Measurements from ENCODE around the gene IGSF22. TPM values are rescaled to one million over a fixed set of nuclear protein-coding genes. Genes with fewer than 3 reads are reported as not detected.

IGSF22 gene
- total RNA-seq, 1 experiment from 2014 or later = not detected

DNA sequence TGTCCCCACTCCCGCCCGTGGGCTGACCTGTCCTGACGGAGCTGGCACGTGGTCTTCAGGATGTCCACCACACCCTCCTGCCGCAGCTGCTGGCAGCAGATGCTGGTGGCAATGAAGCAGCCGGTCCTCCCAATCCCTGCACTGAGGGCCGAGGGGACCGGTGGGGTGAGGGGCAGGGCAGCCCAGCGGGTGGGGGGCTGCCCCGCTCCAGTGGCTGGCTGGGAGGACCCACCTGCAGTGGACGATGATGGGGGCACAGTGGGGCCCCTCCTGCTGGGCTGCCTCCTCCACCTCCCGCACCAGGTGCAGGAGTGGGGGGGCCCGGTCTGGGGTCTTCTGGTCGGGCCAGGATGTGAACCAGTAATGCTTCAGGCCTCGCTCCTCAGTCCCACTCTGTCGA lies 3.4 kb upstream of the IGSF22 start:
- no peak for ATAC-seq
- ChIA-PET CTCF (no interaction called here), RAD21 (ENCODE audit: low non-redundant PET in 1 of 2, low total read pairs in 2 of 2, uncharacterized antibody in 2 of 2, unreplicated experiment in 2 of 2) (no interaction called here), POLR2A (no interaction called here)
- intact Hi-C loops (cut with micrococcal nuclease) = no loop called here
- Histone ChIP-seq H3K9me2 (ENCODE audit: insufficient read depth) (no peaks in the 10 kb centered on the region), H3K9ac (ENCODE audit: low read length) (no peak overlapping the region), H3K9me3 (ENCODE audit: control insufficient read depth in 1 of 2, insufficient read depth in 1 of 2, low read depth in 1 of 2, low read length in 2 of 2) (no peaks in the 10 kb centered on the region), H3K27me3 (ENCODE audit: insufficient read depth, low read length) (no peaks in the 10 kb centered on the region), H3K4me3 (replicated peaks in 1 of 2; ENCODE audit: low read depth in 1 of 2, low read length in 2 of 2) (no peak overlapping the region), H3K4me2 (ENCODE audit: low read length) (no peak overlapping the region), H3K36me3 (ENCODE audit: control insufficient read depth in 1 of 2, insufficient read depth in 2 of 2, low read length in 2 of 2) (no peaks in the 10 kb centered on the region), H4K20me1 (ENCODE audit: insufficient read depth) (no peaks in the 10 kb centered on the region), H3K79me2 (ENCODE audit: insufficient read depth, low read length) (no peaks in the 10 kb centered on the region), H2AFZ (ENCODE audit: low read depth, low read length, poor library complexity, severe bottlenecking) (no peak overlapping the region), H3K27ac (ENCODE audit: low read depth, low read length) (no peak overlapping the region), H3K4me1 (ENCODE audit: control insufficient read depth in 1 of 2, insufficient read depth in 2 of 2, low read length in 2 of 2) (peaks cover 0 to 8% of the 10 kb centered on the region in 2 experiments; a peak in 2 of 4 replicates)
- BruUV-seq (replicated peaks) = no TSS peak
- TF ChIP-seq, protein P1, sequence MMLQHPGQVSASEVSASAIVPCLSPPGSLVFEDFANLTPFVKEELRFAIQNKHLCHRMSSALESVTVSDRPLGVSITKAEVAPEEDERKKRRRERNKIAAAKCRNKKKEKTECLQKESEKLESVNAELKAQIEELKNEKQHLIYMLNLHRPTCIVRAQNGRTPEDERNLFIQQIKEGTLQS (IDR thresholded peaks at IDR 0.05) = no peak
- TF ChIP-seq CEBPB (IDR thresholded peaks at IDR 0.05; ENCODE audit: low read depth) = no peak
- no peak for TF ChIP-seq JUND (IDR thresholded peaks at IDR 0.05)
- TF ChIP-seq ZNF274 (IDR thresholded peaks at IDR 0.05; ENCODE audit: low read depth, low read length) = no peak
- no peak for TF ChIP-seq ZFX (IDR thresholded peaks at IDR 0.05)
- TF ChIP-seq POLR2AphosphoS5 (IDR thresholded peaks at IDR 0.05; ENCODE audit: low read depth, low read length) = no peak
- TF ChIP-seq, protein P2, sequence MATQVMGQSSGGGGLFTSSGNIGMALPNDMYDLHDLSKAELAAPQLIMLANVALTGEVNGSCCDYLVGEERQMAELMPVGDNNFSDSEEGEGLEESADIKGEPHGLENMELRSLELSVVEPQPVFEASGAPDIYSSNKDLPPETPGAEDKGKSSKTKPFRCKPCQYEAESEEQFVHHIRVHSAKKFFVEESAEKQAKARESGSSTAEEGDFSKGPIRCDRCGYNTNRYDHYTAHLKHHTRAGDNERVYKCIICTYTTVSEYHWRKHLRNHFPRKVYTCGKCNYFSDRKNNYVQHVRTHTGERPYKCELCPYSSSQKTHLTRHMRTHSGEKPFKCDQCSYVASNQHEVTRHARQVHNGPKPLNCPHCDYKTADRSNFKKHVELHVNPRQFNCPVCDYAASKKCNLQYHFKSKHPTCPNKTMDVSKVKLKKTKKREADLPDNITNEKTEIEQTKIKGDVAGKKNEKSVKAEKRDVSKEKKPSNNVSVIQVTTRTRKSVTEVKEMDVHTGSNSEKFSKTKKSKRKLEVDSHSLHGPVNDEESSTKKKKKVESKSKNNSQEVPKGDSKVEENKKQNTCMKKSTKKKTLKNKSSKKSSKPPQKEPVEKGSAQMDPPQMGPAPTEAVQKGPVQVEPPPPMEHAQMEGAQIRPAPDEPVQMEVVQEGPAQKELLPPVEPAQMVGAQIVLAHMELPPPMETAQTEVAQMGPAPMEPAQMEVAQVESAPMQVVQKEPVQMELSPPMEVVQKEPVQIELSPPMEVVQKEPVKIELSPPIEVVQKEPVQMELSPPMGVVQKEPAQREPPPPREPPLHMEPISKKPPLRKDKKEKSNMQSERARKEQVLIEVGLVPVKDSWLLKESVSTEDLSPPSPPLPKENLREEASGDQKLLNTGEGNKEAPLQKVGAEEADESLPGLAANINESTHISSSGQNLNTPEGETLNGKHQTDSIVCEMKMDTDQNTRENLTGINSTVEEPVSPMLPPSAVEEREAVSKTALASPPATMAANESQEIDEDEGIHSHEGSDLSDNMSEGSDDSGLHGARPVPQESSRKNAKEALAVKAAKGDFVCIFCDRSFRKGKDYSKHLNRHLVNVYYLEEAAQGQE (IDR thresholded peaks at IDR 0.05; ENCODE audit: low read depth) = no peak
- TF ChIP-seq EZH2phosphoT487 (IDR thresholded peaks at IDR 0.05; ENCODE audit: borderline replicate concordance) = no peak
- no peak for TF ChIP-seq SP1 (IDR thresholded peaks at IDR 0.05; ENCODE audit: low read depth)
- TF ChIP-seq EZH2 (IDR thresholded peaks at IDR 0.05) = no peak
- TF ChIP-seq EGR1 (IDR thresholded peaks at IDR 0.05; ENCODE audit: low read depth) = no peak
- TF ChIP-seq, protein P3, sequence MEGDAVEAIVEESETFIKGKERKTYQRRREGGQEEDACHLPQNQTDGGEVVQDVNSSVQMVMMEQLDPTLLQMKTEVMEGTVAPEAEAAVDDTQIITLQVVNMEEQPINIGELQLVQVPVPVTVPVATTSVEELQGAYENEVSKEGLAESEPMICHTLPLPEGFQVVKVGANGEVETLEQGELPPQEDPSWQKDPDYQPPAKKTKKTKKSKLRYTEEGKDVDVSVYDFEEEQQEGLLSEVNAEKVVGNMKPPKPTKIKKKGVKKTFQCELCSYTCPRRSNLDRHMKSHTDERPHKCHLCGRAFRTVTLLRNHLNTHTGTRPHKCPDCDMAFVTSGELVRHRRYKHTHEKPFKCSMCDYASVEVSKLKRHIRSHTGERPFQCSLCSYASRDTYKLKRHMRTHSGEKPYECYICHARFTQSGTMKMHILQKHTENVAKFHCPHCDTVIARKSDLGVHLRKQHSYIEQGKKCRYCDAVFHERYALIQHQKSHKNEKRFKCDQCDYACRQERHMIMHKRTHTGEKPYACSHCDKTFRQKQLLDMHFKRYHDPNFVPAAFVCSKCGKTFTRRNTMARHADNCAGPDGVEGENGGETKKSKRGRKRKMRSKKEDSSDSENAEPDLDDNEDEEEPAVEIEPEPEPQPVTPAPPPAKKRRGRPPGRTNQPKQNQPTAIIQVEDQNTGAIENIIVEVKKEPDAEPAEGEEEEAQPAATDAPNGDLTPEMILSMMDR (IDR thresholded peaks at IDR 0.05 in 2 of 3, conservative IDR thresholded peaks at IDR 0.05 in 1 of 3; ENCODE audit: borderline replicate concordance in 1 of 3, insufficient read depth in 1 of 3, low read depth in 2 of 3, low read length in 2 of 3) = no peak
- TF ChIP-seq TCF7L2 (IDR thresholded peaks at IDR 0.05; ENCODE audit: borderline replicate concordance, extremely low read depth, insufficient read depth, insufficient read length) = no peak
- TF ChIP-seq CBX3 (IDR thresholded peaks at IDR 0.05; ENCODE audit: low read depth) = no peak
- no peak for TF ChIP-seq ELF1 (IDR thresholded peaks at IDR 0.05; ENCODE audit: borderline replicate concordance, low read depth)
- TF ChIP-seq, protein P4, sequence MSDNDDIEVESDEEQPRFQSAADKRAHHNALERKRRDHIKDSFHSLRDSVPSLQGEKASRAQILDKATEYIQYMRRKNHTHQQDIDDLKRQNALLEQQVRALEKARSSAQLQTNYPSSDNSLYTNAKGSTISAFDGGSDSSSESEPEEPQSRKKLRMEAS (IDR thresholded peaks at IDR 0.05) = no peak
- TF ChIP-seq, protein P5, sequence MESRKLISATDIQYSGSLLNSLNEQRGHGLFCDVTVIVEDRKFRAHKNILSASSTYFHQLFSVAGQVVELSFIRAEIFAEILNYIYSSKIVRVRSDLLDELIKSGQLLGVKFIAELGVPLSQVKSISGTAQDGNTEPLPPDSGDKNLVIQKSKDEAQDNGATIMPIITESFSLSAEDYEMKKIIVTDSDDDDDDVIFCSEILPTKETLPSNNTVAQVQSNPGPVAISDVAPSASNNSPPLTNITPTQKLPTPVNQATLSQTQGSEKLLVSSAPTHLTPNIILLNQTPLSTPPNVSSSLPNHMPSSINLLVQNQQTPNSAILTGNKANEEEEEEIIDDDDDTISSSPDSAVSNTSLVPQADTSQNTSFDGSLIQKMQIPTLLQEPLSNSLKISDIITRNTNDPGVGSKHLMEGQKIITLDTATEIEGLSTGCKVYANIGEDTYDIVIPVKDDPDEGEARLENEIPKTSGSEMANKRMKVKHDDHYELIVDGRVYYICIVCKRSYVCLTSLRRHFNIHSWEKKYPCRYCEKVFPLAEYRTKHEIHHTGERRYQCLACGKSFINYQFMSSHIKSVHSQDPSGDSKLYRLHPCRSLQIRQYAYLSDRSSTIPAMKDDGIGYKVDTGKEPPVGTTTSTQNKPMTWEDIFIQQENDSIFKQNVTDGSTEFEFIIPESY (IDR thresholded peaks at IDR 0.05; ENCODE audit: extremely low read depth, insufficient replicate concordance, low read length) = no peak
- DNase-seq (ENCODE audit: low read depth, low spot score) = no peak

Measured in HCT116 (cell line).